ENCODE data around the gene CALN1. TPM values are rescaled to one million over a fixed set of nuclear protein-coding genes. Genes with fewer than 3 reads are reported as not detected.

Gene CALN1
- total and polyA plus RNA-seq, 2 of the 8 experiments (the other 6 are each of a cell fraction or from before 2014, with no cell fraction given) = 6.4 to 15.2 TPM

GRCh38 chr7:72267291-72267800, 144.8 kb downstream of the CALN1 start:
- WGBS, 2 experiments (ENCODE audit: extremely low coverage in 1 of 2, insufficient coverage in 1 of 2, insufficient read length in 1 of 2, insufficient replicate concordance in 2 of 2, low coverage in 1 of 2, low lambda C conversion rate in 2 of 2, missing lambda C conversion rate in 1 of 2) = 78% methylated on average over 3 of the region's 3 CpGs; no CpG with 5 or more reads in 1 of the 2 experiments
- Histone ChIP-seq H3K79me1 (ENCODE audit: low read depth, low read length) (no peaks in the 10 kb centered on the region), H3K4ac (replicated peaks; ENCODE audit: insufficient read length, low read depth, low read length) (peak overlapping the region; percentile 57), H3K4me1 (replicated peaks in 1 of 4; ENCODE audit: control insufficient read depth in 3 of 4, insufficient read depth in 4 of 4, low read length in 3 of 4) (peaks cover 11 to 29% (median 20%) of the 10 kb centered on the region in 4 experiments), H3K9ac (replicated peaks in 1 of 4; ENCODE audit: extremely low read depth in 1 of 4, low read depth in 3 of 4, low read length in 3 of 4) (no peak overlapping the region), H2AFZ (ENCODE audit: low read length) (no peak overlapping the region), H3K18ac (ENCODE audit: extremely low read depth, low read length) (peak overlapping the region; percentile 26; the same call in 1 of the 2 replicates), H2AK5ac (ENCODE audit: low read depth, low read length) (no peak overlapping the region), H3K9me3 (ENCODE audit: insufficient read depth in 2 of 2, low read depth in 1 of 2, low read length in 1 of 2) (no peaks in the 10 kb centered on the region), H4K91ac (replicated peaks; ENCODE audit: insufficient read length, low read length) (peak overlapping the region; percentile 62), H3K14ac (ENCODE audit: insufficient read length) (no peak overlapping the region), H4K20me1 (replicated peaks in 1 of 2; ENCODE audit: control insufficient read depth in 1 of 2, insufficient read depth in 2 of 2, low read length in 2 of 2) (no peaks in the 10 kb centered on the region), H4K5ac (ENCODE audit: insufficient read length, low read depth, low read length) (no peak overlapping the region), H2BK15ac (ENCODE audit: low read length) (peak overlapping the region; percentile 100), H2BK20ac (ENCODE audit: low read length) (0 out of 2 replicates have a peak overlapping the region, but pooled peaks have one; percentile 88), H3K23me2 (ENCODE audit: low read depth, low read length) (peaks cover 1% of the 10 kb centered on the region; the same call in 1 of the 2 replicates), H4K8ac (ENCODE audit: extremely low read depth, insufficient read depth, low read length) (no peak overlapping the region), H2BK5ac (ENCODE audit: low read depth, low read length) (peak overlapping the region; percentile 41; the same call in 1 of the 2 replicates), H3K4me3 (ENCODE audit: extremely low read depth in 1 of 4, insufficient read depth in 2 of 4, low read depth in 3 of 4, low read length in 4 of 4) (no peak overlapping the region), H2BK12ac (ENCODE audit: low read depth, low read length) (peak overlapping the region; percentile 32), H3K56ac (replicated peaks; ENCODE audit: insufficient read length, low read depth, low read length) (no peak overlapping the region), H3K27me3 (replicated peaks in 1 of 4; ENCODE audit: control insufficient read depth in 3 of 4, extremely low read depth in 1 of 4, insufficient read depth in 3 of 4, low read length in 3 of 4) (no peaks in the 10 kb centered on the region), H3K79me2 (ENCODE audit: control insufficient read depth in 1 of 2, insufficient read depth in 2 of 2, low read length in 2 of 2) (no peaks in the 10 kb centered on the region; a peak in 1 of 4 replicates), H3K23ac (ENCODE audit: insufficient read length) (no peak overlapping the region), H3K36me3 (ENCODE audit: control insufficient read depth in 2 of 4, insufficient read depth in 4 of 4, low read length in 3 of 4) (peaks cover 0 to 3% (median 0%) of the 10 kb centered on the region in 4 experiments; a peak in 1 of 8 replicates), H3K4me2 (ENCODE audit: insufficient read depth in 1 of 2, low read depth in 2 of 2, low read length in 2 of 2) (no peak overlapping the region), H2BK120ac (replicated peaks; ENCODE audit: low read depth, low read length) (peak overlapping the region; percentile 59), H3K27ac (ENCODE audit: low read depth, low read length) (peak overlapping the region; percentile 1; the same call in 1 of the 2 replicates)
- DNase-seq (ENCODE audit: low read depth in 1 of 2, low spot score in 2 of 2) (no peak), FAIRE-seq (no peak)
- POLR2A ChIA-PET (ENCODE audit: partially characterized antibody) = interaction anchor here (0.6 to 1.3 kb wide), 6 partner anchors 12 to 1899 kb away, joined by 3 to 4 read pairs (median 3); no protein-coding TSS in a partner anchor
- CTCF ChIA-PET (ENCODE audit: partially characterized antibody) = interaction anchor here (0.7 to 5.1 kb wide), 5 partner anchors 11 to 204 kb away, joined by 3 to 26 read pairs (median 4); no protein-coding TSS in a partner anchor
- TF ChIP-seq TAF1 (IDR thresholded peaks at IDR 0.05; ENCODE audit: low read depth, low read length) = no peak
- no peak for TF ChIP-seq BRCA1 (IDR thresholded peaks at IDR 0.05; ENCODE audit: low read depth, low read length)
- TF ChIP-seq NANOG (IDR thresholded peaks at IDR 0.05; ENCODE audit: insufficient read depth, low read depth, low read length, poor library complexity, severe bottlenecking) = no peak
- no peak for TF ChIP-seq HDAC6 (IDR thresholded peaks at IDR 0.05; ENCODE audit: low read depth, low read length)
- TF ChIP-seq GABPA (IDR thresholded peaks at IDR 0.05; ENCODE audit: borderline replicate concordance, insufficient read depth, low read length) = no peak
- no peak for TF ChIP-seq KDM1A (IDR thresholded peaks at IDR 0.05; ENCODE audit: borderline replicate concordance, low read length)
- no peak for TF ChIP-seq SIRT6 (IDR thresholded peaks at IDR 0.05; ENCODE audit: low read length)
- no peak for TF ChIP-seq EZH2 (IDR thresholded peaks at IDR 0.05; ENCODE audit: low read depth, low read length, severe bottlenecking)

All from H1 (cell line).